Measurements from ENCODE around the gene ITGA2B.
"Not testable (repeated sequence)": the region's sequence is repeated elsewhere in the genome, so short reads cannot be mapped to it uniquely, and the experiment has no call there.

Gene ITGA2B

GRCh38 chr17:44400226-44400847 is 10.9 kb upstream of the ITGA2B start:
- TF ChIP-seq CTCF (IDR thresholded peaks at IDR 0.05; ENCODE audit: low read depth, low read length) = peak; percentile 56
- H3K4me3 ChIP-seq (ENCODE audit: low read depth, low read length) = no peak overlapping the region
- peak; percentile 42 for DNase-seq (ENCODE audit: low read depth, low spot score)
- in situ Hi-C loops (cut with HindIII; ENCODE audit: low sequenced_read_pairs) = no loop called here

- H3K4me3 ChIP-seq (ENCODE audit: low read depth, low read length) = no peak overlapping the region
- TF ChIP-seq CTCF (IDR thresholded peaks at IDR 0.05; ENCODE audit: low read depth, low read length) = no peak
- in situ Hi-C loops (cut with HindIII; ENCODE audit: low sequenced_read_pairs) = no loop called here
- no peak for DNase-seq (ENCODE audit: low read depth, low spot score)
These were observed 9.5 kb upstream of the ITGA2B start for GRCh38 chr17:44398692-44399691.

GRCh38 chr17:44397479-44398440 is 8.3 kb upstream of the ITGA2B start:
- no peak for TF ChIP-seq CTCF (IDR thresholded peaks at IDR 0.05; ENCODE audit: low read depth, low read length)
- H3K4me3 ChIP-seq (ENCODE audit: low read depth, low read length) = no peak overlapping the region
- in situ Hi-C loops (cut with HindIII; ENCODE audit: low sequenced_read_pairs) = no loop called here
- no peak for DNase-seq (ENCODE audit: low read depth, low spot score)

- TF ChIP-seq CTCF (IDR thresholded peaks at IDR 0.05; ENCODE audit: low read depth, low read length) = no peak
- in situ Hi-C loops (cut with HindIII; ENCODE audit: low sequenced_read_pairs) = no loop called here
- DNase-seq (ENCODE audit: low read depth, low spot score) = no peak
- no peak overlapping the region for H3K4me3 ChIP-seq (ENCODE audit: low read depth, low read length)
These were observed 7.5 kb upstream of the ITGA2B start for GRCh38 chr17:44396946-44397345.

GRCh38 chr17:44394833-44395232 is 5.4 kb upstream of the ITGA2B start:
- H3K4me3 ChIP-seq (ENCODE audit: low read depth, low read length) = no peak overlapping the region
- TF ChIP-seq CTCF (IDR thresholded peaks at IDR 0.05; ENCODE audit: low read depth, low read length) = no peak
- DNase-seq (ENCODE audit: low read depth, low spot score) = no peak
- in situ Hi-C loops (cut with HindIII; ENCODE audit: low sequenced_read_pairs) = no loop called here

GRCh38 chr17:44394112-44394511 is 4.7 kb upstream of the ITGA2B start:
- H3K4me3 ChIP-seq (ENCODE audit: low read depth, low read length); DNase-seq (ENCODE audit: low read depth, low spot score); in situ Hi-C loops (cut with HindIII; ENCODE audit: low sequenced_read_pairs): not testable (repeated sequence)
